HepG2 (cell line): ENCODE measurements around the gene CCBE1. TPM values are rescaled to one million over a fixed set of nuclear protein-coding genes. Genes with fewer than 3 reads are reported as not detected.

Source experiments
- ATAC-seq: fragments of 200-7000 bp; cut with Tn5 transposase; 3 replicates; pipeline ENCODE4 v1.9.1; 2020; ENCODE audit warnings: mild to moderate bottlenecking, moderate library complexity
- BruUV-seq: library from RNA; stranded (reverse); fragments of 400-500 nt; replicated peaks from 2 replicates; lab custom pipeline; 2021; lab: Mats Ljungman, UMichigan
- CTCF ChIA-PET: fragments of 300-600 bp; formaldehyde crosslinking; extraction: SDS; loops from one replicate; lab custom pipeline; 2021; ENCODE audit warnings: low total read pairs, inconsistent platforms, low intra/inter-chr PET ratio; lab: Yijun Ruan, JAX
- POLR2A ChIA-PET: fragments of 350-600 bp; sonication (Branson Sonifier 250); formaldehyde crosslinking; loops from one replicate; lab custom pipeline; 2020; ENCODE audit warnings: antibody characterized with exemption, inconsistent platforms; lab: Yijun Ruan, JAX
- DNase-seq: peaks from one replicate; pipeline ENCODE4 v3.0.0-alpha.2; 2015; ENCODE audit warnings: low spot score
- FAIRE-seq: peaks from 3 replicates; lab custom pipeline; 2011; peaks lifted over from hg19 to GRCh38; lab: Jason Lieb, UNC
- H2AFZ ChIP-seq: one replicate; pipeline ENCODE4 v1.6.1; 2011; ENCODE audit warnings: low read length, inconsistent platforms
- H3K27ac ChIP-seq: fragments of 300-600 bp; 3 replicates; pipeline ENCODE4 v1.8.0; 2011; ENCODE audit warnings: mixed run types, mild to moderate bottlenecking, mixed read lengths, low read length, inconsistent platforms; ENCODE audit not compliant: insufficient read depth; ENCODE audit errors: extremely low read length
- H3K27me3 ChIP-seq, 2 experiments: fragments of 200-600 bp in 1 of 2; 2 replicates in 1 of 2; 3 replicates in 1 of 2; pipeline versions ENCODE4 v1.6.0 to v1.8.0; 2011; ENCODE audit warnings: low read length in 2 of 2, mild to moderate bottlenecking in 2 of 2, moderate library complexity in 2 of 2, inconsistent platforms in 1 of 2; ENCODE audit not compliant: insufficient read depth in 2 of 2, control insufficient read depth in 1 of 2
- H3K36me3 ChIP-seq, 2 experiments: fragments of 200-600 bp in 1 of 2; replicated peaks in 1 of 2; 2 replicates in 1 of 2; 3 replicates in 1 of 2; pipeline versions ENCODE4 v1.5.1 to v1.8.0; 2011; ENCODE audit warnings: low read length in 2 of 2, inconsistent platforms in 1 of 2; ENCODE audit not compliant: insufficient read depth in 2 of 2, control insufficient read depth in 1 of 2
- H3K4me1 ChIP-seq: 2 replicates; pipeline ENCODE4 v1.5.1; 2012; ENCODE audit warnings: low read length, inconsistent platforms; ENCODE audit not compliant: insufficient read depth
- H3K4me2 ChIP-seq: 2 replicates; pipeline ENCODE4 v1.6.0; 2011; ENCODE audit warnings: low read depth, low read length, inconsistent platforms
- H3K4me3 ChIP-seq, 3 experiments: fragments of 200-600 bp in 1 of 3; sonication (generic), shearing (Covaris generic) in 1 of 3; replicated peaks in 1 of 3; 2 replicates each; pipeline ENCODE4 v1.5.1; 2011 to 2016; ENCODE audit warnings: low read length in 3 of 3, inconsistent platforms in 2 of 3, low read depth in 2 of 3, mild to moderate bottlenecking in 2 of 3, control low read depth in 1 of 3, mixed read lengths in 1 of 3; ENCODE audit not compliant: insufficient read depth in 1 of 3
- H3K79me2 ChIP-seq: one replicate; pipeline ENCODE4 v1.6.1; 2011; ENCODE audit warnings: low read length, inconsistent platforms; ENCODE audit not compliant: insufficient read depth
- H3K9ac ChIP-seq: 2 replicates; pipeline ENCODE4 v1.6.0; 2011; ENCODE audit warnings: mild to moderate bottlenecking, low read depth, low read length, inconsistent platforms; ENCODE audit not compliant: insufficient read depth
- H3K9me3 ChIP-seq: 2 replicates; pipeline ENCODE4 v1.5.1; 2012; ENCODE audit warnings: mild to moderate bottlenecking, low read length
- H4K20me1 ChIP-seq: 2 replicates; pipeline ENCODE4 v1.6.0; 2011; ENCODE audit warnings: inconsistent platforms, mild to moderate bottlenecking, low read length, moderate library complexity; ENCODE audit not compliant: insufficient read depth
- ATF6 ChIP-seq: sonication (generic); formaldehyde crosslinking; conservative IDR thresholded peaks from 2 replicates; pipeline ENCODE4 v1.4.0; 2020; ENCODE audit warnings: missing genetic modification reagents
- HNRNPH1 ChIP-seq: fragments of 200-400 bp; formaldehyde crosslinking; optimal IDR thresholded peaks from 2 replicates; pipeline ENCODE3; 2017; ENCODE audit warnings: mild to moderate bottlenecking, low read depth, low read length
- RCOR2 ChIP-seq: IDR thresholded peaks from 2 replicates; pipeline ENCODE4 v1.6.1; 2016; ENCODE audit warnings: missing biosample characterization, missing genetic modification reagents
- SIN3A ChIP-seq: IDR thresholded peaks from 2 replicates; pipeline ENCODE4 v1.6.1; 2011; ENCODE audit warnings: low read depth, mild to moderate bottlenecking, control low read depth, low read length, borderline replicate concordance
- SRF ChIP-seq: IDR thresholded peaks from 2 replicates; pipeline ENCODE4 v1.6.1; 2011; ENCODE audit warnings: mild to moderate bottlenecking, low read depth, low read length, moderate library complexity
- ZNF224 ChIP-seq: sonication (generic); formaldehyde crosslinking; IDR thresholded peaks from 2 replicates; pipeline ENCODE4 v1.5.0; 2020; ENCODE audit warnings: mild to moderate bottlenecking, missing genetic modification reagents
- ZSCAN9 ChIP-seq: IDR thresholded peaks from 2 replicates; pipeline ENCODE4 v1.6.1; 2016; ENCODE audit warnings: borderline replicate concordance
- WGBS: methylation state at CpG from one replicate; pipeline ENCODE4 v1.1.6; 2017; ENCODE audit warnings: low lambda C conversion rate; 5-methylcytosine and 5-hydroxymethylcytosine counted together
- in situ Hi-C: cut with HindIII; loops from 2 replicates; pipeline ENCODE4 v1.10.0; 2017; ENCODE audit warnings: low pct_unique_long_range_greater_than_20kb; ENCODE audit not compliant: extremely low pct_ligation_motif_present
- intact Hi-C: fragments of 100-400 bp; cut with micrococcal nuclease; formaldehyde crosslinking; loops from one replicate; pipeline ENCODE4 v1.10.0; 2022; ENCODE audit not compliant: unreplicated experiment
- polyA plus RNA-seq, 8 experiments: library from polyadenylated mRNA; depleted of rRNA in 3 of 8; stranded (reverse) in 7 of 8; unstranded in 1 of 8; fragments of >200 nt; fragmentation: Illumina TruSeq in 4 of 8; extraction: Trizol in 4 of 8; gene quantifications; 2 replicates each; pipeline versions ENCODE4 v1.2.1 to v1.2.3, GENCODE V29; 2011 to 2016; ENCODE audit warnings: low read depth in 4 of 8, missing spikeins in 1 of 8, mixed read lengths in 1 of 8; ENCODE audit not compliant: insufficient read depth in 1 of 8
- total RNA-seq, 5 experiments: library from RNA; depleted of rRNA; stranded (reverse); fragments of >200 nt; fragmentation: Illumina TruSeq; extraction: Trizol; gene quantifications; 2 replicates each; pipeline ENCODE4 v1.2.3, GENCODE V29; 2016; ENCODE audit warnings: low read depth in 1 of 5
- TF ChIP-seq, protein P1 (sequence below), 2 experiments: fragments of 450-650 bp in 1 of 2; sonication (generic) in 1 of 2; formaldehyde crosslinking; IDR thresholded peaks; 2 replicates each; pipeline versions ENCODE4 v1.5.0 to v1.8.0; 2020 to 2022; ENCODE audit warnings: mild to moderate bottlenecking in 1 of 2, missing genetic modification reagents in 1 of 2
- TF ChIP-seq, protein P2 (sequence below): sonication (generic); formaldehyde crosslinking; IDR thresholded peaks from 2 replicates; pipeline ENCODE4 v1.5.1; 2020; ENCODE audit warnings: mild to moderate bottlenecking, missing genetic modification reagents

Gene CCBE1
- total and polyA plus RNA-seq, 2 of the 13 experiments (the other 11 are each of a cell fraction or from before 2014, with no cell fraction given) = not detected

DNA sequence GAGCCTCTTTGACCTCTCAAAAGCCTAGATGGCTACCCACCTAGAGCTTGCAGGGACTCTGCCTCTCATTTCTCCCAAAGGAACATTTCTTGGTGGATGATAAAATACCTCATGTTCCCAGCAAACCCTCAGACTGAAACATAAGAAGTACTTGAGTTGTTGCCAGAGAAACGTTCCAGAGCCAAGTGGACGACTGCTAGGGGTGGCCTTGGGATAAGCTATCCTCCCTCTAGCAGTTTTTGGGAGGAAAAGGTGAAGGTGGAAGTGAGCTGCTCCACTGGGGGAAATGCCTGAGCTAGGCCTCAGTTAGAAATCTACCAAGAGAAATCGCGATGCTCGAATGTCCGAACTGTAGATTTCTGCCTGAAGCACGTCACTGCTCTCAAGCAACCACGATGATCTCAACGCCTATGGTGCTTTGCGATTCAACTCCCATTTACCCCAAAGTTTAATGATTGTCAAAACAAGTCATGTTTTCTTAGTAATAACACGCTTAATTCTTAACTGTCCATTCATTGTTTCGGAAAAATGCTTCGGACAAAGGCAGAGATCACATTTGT is 91.5 kb downstream of the CCBE1 start (continued):
- TF ChIP-seq, protein P1, sequence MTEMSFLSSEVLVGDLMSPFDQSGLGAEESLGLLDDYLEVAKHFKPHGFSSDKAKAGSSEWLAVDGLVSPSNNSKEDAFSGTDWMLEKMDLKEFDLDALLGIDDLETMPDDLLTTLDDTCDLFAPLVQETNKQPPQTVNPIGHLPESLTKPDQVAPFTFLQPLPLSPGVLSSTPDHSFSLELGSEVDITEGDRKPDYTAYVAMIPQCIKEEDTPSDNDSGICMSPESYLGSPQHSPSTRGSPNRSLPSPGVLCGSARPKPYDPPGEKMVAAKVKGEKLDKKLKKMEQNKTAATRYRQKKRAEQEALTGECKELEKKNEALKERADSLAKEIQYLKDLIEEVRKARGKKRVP (CRISPR knock-in tag; IDR thresholded peaks at IDR 0.05) = no peak
- TF ChIP-seq ATF6 (CRISPR knock-in tag) (no peak), ZSCAN9 (CRISPR knock-in tag) (no peak)

GRCh38 chr18:59604877-59605276 is 92.3 kb downstream of the CCBE1 start:
- no peak overlapping the region for H2AFZ ChIP-seq
- in situ Hi-C loops (no loop called here), intact Hi-C loops (no loop called here)
- no peak overlapping the region for H3K27ac ChIP-seq
- ATAC-seq = no peak
- no peak for FAIRE-seq
- ChIA-PET CTCF (no interaction called here), POLR2A (no interaction called here)
- H3K27me3 ChIP-seq = no peaks in the 10 kb centered on the region; a peak in 2 of 5 replicates
- WGBS = 67% methylated on average over 3 of the region's 3 CpGs
- BruUV-seq = no TSS peak
- peaks cover 7% of the 10 kb centered on the region; the same call in 1 of the 2 replicates for H3K9me3 ChIP-seq
- DNase-seq = no peak
- H3K4me2 ChIP-seq = no peak overlapping the region
- H4K20me1 ChIP-seq = no peaks in the 10 kb centered on the region
- H3K9ac ChIP-seq = no peak overlapping the region
- no peaks in the 10 kb centered on the region for H3K4me1 ChIP-seq
- H3K4me3 ChIP-seq = no peak overlapping the region
- H3K79me2 ChIP-seq = no peaks in the 10 kb centered on the region
- no peaks in the 10 kb centered on the region for H3K36me3 ChIP-seq
- TF ChIP-seq HNRNPH1 (no peak), SIN3A (no peak), ZNF224 (no peak), SRF (no peak), RCOR2 (no peak)
- TF ChIP-seq, protein P2, sequence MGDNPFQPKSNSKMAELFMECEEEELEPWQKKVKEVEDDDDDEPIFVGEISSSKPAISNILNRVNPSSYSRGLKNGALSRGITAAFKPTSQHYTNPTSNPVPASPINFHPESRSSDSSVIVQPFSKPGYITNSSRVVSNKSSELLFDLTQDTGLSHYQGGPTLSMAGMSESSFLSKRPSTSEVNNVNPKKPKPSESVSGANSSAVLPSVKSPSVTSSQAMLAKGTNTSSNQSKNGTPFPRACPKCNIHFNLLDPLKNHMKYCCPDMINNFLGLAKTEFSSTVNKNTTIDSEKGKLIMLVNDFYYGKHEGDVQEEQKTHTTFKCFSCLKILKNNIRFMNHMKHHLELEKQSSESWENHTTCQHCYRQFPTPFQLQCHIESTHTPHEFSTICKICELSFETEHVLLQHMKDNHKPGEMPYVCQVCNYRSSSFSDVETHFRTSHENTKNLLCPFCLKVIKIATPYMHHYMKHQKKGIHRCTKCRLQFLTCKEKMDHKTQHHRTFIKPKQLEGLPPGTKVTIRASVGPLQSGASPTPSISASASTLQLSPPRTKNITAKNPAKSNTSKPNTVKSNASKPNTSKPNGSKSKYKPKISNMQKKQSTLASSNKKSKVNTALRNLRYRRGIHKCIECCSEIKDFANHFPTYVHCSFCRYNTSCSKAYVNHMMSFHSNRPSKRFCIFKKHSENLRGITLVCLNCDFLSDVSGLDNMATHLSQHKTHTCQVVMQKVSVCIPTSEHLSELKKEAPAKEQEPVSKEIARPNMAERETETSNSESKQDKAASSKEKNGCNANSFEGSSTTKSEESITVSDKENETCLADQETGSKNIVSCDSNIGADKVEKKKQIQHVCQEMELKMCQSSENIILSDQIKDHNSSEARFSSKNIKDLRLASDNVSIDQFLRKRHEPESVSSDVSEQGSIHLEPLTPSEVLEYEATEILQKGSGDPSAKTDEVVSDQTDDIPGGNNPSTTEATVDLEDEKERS (CRISPR knock-in tag) = no peak
